Uterus (tissue), 4 donors: Measurements from ENCODE around the gene STAT4. TPM values are rescaled to one million over a fixed set of nuclear protein-coding genes. Genes with fewer than 3 reads are reported as not detected.

Source experiments
- DNase-seq, 2 donors: peaks; one replicate each; pipeline ENCODE4 v3.0.0-alpha.2; 2019 to 2020
- H3K27ac ChIP-seq, 2 donors: fragments of 200-600 bp; sonication (generic); 1 replicate in 1 of 2; 2 replicates in 1 of 2; pipeline ENCODE4 v1.5.1; 2016 to 2018
- H3K27me3 ChIP-seq, 2 donors: fragments of 200-600 bp; sonication (generic); one replicate each; pipeline ENCODE4 v1.5.1; 2018 to 2019; ENCODE audit warnings: control low read depth in 1 of 2
- H3K36me3 ChIP-seq, 2 donors: fragments of 200-600 bp; sonication (generic); one replicate each; pipeline ENCODE4 v1.5.1; 2019; ENCODE audit warnings: control low read depth in 1 of 2
- H3K4me1 ChIP-seq, 2 donors: fragments of 200-600 bp; sonication (generic); one replicate each; pipeline ENCODE4 v1.5.1; 2018 to 2019; ENCODE audit warnings: control low read depth in 1 of 2
- H3K4me3 ChIP-seq, 2 donors: fragments of 200-600 bp; sonication (generic); 1 replicate in 1 of 2; 2 replicates in 1 of 2; pipeline ENCODE4 v1.5.1; 2018 to 2019; ENCODE audit warnings: mild to moderate bottlenecking in 1 of 2
- H3K9me3 ChIP-seq, 2 donors: fragments of 200-600 bp; sonication (generic); one replicate each; pipeline ENCODE4 v1.5.1; 2019; ENCODE audit warnings: control low read depth in 1 of 2
- CTCF ChIP-seq, 4 experiments: fragments of 200-600 bp in 2 of 4; fragments of 450-650 bp in 2 of 4; sonication (generic) in 2 of 4; IDR thresholded peaks; one replicate each; pipeline ENCODE4 v1.5.1; 2016 to 2019; ENCODE audit warnings: antibody characterized with exemption in 4 of 4, mild to moderate bottlenecking in 2 of 4, moderate library complexity in 1 of 4
- POLR2A ChIP-seq, 2 donors: fragments of 450-650 bp; IDR thresholded peaks; one replicate each; pipeline ENCODE4 v1.6.1; 2016; ENCODE audit warnings: antibody characterized with exemption in 2 of 2, mild to moderate bottlenecking in 1 of 2, moderate library complexity in 1 of 2
- intact Hi-C: fragments of 100-400 bp; cut with DNase I; formaldehyde crosslinking; loops from one replicate; pipeline ENCODE4 v1.15.1; 2023; ENCODE audit warnings: low total_unique reads
- total RNA-seq, 4 donors: library from RNA; depleted of rRNA in 3 of 4; stranded (reverse); fragments of >200 nt in 3 of 4; gene quantifications; one replicate each; pipeline versions ENCODE4 v1.1.0 to v1.2.4, GENCODE V29; 2014 to 2023
- donor health status: DM: yes; HTN: yes; CAD: no.

The STAT4 gene
- total RNA-seq, 4 donors from 2014 or later, result 0.51 to 4.8 (median 2.3) TPM; not detected in 1

GRCh38 chr2:191050640-191050987 lies 100.2 kb downstream of the STAT4 start:
- Histone ChIP-seq H3K9me3 (no peaks in the 10 kb centered on the region), H3K4me1 (no peaks in the 10 kb centered on the region), H3K27ac (no peak overlapping the region), H3K36me3 (no peaks in the 10 kb centered on the region), H3K27me3 (no peaks in the 10 kb centered on the region), H3K4me3 (no peak overlapping the region)
- intact Hi-C loops, result no loop called here
- DNase-seq, result no peak
- TF ChIP-seq CTCF (IDR thresholded peaks at IDR 0.05) (no peak), POLR2A (IDR thresholded peaks at IDR 0.05) (no peak)

GRCh38 chr2:191049728-191050639 lies 100.8 kb downstream of the STAT4 start:
- Histone ChIP-seq H3K27me3 (no peaks in the 10 kb centered on the region), H3K4me1 (no peaks in the 10 kb centered on the region), H3K27ac (no peak overlapping the region), H3K36me3 (no peaks in the 10 kb centered on the region), H3K9me3 (no peaks in the 10 kb centered on the region), H3K4me3 (no peak overlapping the region)
- no peak for DNase-seq
- TF ChIP-seq CTCF (IDR thresholded peaks at IDR 0.05), result no peak
- intact Hi-C loops, result no loop called here

GRCh38 chr2:191048073-191048472 lies 102.7 kb downstream of the STAT4 start:
- no peak for DNase-seq
- Histone ChIP-seq H3K36me3 (no peaks in the 10 kb centered on the region), H3K27me3 (no peaks in the 10 kb centered on the region), H3K27ac (no peak overlapping the region), H3K4me1 (no peaks in the 10 kb centered on the region), H3K9me3 (no peaks in the 10 kb centered on the region), H3K4me3 (no peak overlapping the region)
- TF ChIP-seq CTCF (IDR thresholded peaks at IDR 0.05), result no peak
- TF ChIP-seq POLR2A (IDR thresholded peaks at IDR 0.05), result no peak
- intact Hi-C loops, result no loop called here

- H3K27ac ChIP-seq, result no peak overlapping the region
- no peak overlapping the region for H3K4me3 ChIP-seq
- no peaks in the 10 kb centered on the region for H3K4me1 ChIP-seq
- intact Hi-C loops, result no loop called here
- no peaks in the 10 kb centered on the region for H3K27me3 ChIP-seq
- TF ChIP-seq CTCF (IDR thresholded peaks at IDR 0.05), result no peak
- TF ChIP-seq POLR2A (IDR thresholded peaks at IDR 0.05), result no peak
- no peaks in the 10 kb centered on the region for H3K36me3 ChIP-seq
- DNase-seq, result no peak
- H3K9me3 ChIP-seq, result no peaks in the 10 kb centered on the region
Observed at GRCh38 chr2:191045141-191045540, 105.7 kb downstream of the STAT4 start.

GRCh38 chr2:191043438-191043837 lies 107.4 kb downstream of the STAT4 start:
- TF ChIP-seq CTCF (IDR thresholded peaks at IDR 0.05) (no peak), POLR2A (IDR thresholded peaks at IDR 0.05) (no peak)
- Histone ChIP-seq H3K9me3 (no peaks in the 10 kb centered on the region), H3K4me1 (no peaks in the 10 kb centered on the region), H3K27me3 (no peaks in the 10 kb centered on the region), H3K4me3 (no peak overlapping the region), H3K36me3 (no peaks in the 10 kb centered on the region), H3K27ac (no peak overlapping the region)
- no peak for DNase-seq
- intact Hi-C loops, result no loop called here
